ENCODE measurements around the gene MT1M. TPM values are rescaled to one million over a fixed set of nuclear protein-coding genes. Genes with fewer than 3 reads are reported as not detected.

The MT1M gene
- total RNA-seq, 1 donor from 2014 or later = 29.8 TPM

DNA sequence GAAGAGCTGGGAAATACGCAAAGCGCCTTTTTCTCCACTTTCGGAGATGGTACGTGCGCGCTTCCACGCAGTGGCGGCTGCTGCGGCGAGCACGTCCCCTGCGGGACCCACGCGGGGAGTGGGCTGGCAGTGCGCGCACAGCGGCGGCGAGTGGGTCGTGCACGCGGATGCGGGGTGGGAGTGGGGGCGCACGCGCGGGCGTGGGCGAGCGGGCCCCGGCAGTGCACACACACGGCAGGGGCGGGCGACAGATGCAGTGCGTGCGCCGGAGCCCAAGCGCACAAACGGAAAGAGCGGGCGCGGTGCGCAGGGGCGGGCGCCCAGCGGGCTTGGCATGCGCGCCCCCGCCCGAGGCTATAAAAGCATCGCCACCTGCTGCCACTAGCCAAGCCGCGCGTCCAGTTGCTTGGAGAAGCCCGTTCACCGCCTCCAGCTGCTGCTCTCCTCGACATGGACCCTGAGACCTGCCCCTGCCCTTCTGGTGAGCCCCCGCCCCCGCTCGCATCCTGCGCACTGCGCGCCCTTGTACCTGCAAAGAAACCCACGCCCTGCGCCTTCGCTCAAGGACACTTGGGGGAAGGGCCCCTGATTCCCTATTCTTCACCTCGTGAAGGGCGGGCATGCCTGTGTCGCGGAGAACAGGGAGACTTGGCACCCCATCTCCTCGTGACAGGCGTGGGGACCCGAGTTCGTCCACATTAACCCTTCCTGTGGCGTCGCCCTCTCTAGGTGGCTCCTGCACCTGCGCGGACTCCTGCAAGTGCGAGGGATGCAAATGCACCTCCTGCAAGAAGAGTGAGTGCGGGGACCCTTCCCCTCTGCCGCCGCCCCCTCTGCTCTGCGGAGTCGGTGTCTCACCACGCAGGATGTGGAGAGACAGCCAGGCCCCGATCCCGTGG is 43.1 kb upstream of the MT1M start, which contains the start of gene MT3:
TSS of gene MT3 (plus strand) at position 388 of the 899 bp plus-strand sequence. CDS start at position 451, 63 bp downstream.
- intact Hi-C loops (cut with DNase I) = no loop called here
- H3K36me3 ChIP-seq = no peaks in the 10 kb centered on the region
- H3K27me3 ChIP-seq (ENCODE audit: low read depth) = peaks cover 32% of the 10 kb centered on the region
- H3K27ac ChIP-seq = no peak within 1 kb of the TSS
- H3K4me3 ChIP-seq = peak within 1 kb of the TSS; percentile 42
- ATAC-seq (peak in 1 of 2 donors; percentile 14), DNase-seq (no peak)
- no peaks in the 10 kb centered on the region for H3K9me3 ChIP-seq
- TF ChIP-seq, protein P1, sequence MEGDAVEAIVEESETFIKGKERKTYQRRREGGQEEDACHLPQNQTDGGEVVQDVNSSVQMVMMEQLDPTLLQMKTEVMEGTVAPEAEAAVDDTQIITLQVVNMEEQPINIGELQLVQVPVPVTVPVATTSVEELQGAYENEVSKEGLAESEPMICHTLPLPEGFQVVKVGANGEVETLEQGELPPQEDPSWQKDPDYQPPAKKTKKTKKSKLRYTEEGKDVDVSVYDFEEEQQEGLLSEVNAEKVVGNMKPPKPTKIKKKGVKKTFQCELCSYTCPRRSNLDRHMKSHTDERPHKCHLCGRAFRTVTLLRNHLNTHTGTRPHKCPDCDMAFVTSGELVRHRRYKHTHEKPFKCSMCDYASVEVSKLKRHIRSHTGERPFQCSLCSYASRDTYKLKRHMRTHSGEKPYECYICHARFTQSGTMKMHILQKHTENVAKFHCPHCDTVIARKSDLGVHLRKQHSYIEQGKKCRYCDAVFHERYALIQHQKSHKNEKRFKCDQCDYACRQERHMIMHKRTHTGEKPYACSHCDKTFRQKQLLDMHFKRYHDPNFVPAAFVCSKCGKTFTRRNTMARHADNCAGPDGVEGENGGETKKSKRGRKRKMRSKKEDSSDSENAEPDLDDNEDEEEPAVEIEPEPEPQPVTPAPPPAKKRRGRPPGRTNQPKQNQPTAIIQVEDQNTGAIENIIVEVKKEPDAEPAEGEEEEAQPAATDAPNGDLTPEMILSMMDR (IDR thresholded peaks at IDR 0.05) = no peak
- peaks cover 11% of the 10 kb centered on the region for H3K4me1 ChIP-seq

DNA sequence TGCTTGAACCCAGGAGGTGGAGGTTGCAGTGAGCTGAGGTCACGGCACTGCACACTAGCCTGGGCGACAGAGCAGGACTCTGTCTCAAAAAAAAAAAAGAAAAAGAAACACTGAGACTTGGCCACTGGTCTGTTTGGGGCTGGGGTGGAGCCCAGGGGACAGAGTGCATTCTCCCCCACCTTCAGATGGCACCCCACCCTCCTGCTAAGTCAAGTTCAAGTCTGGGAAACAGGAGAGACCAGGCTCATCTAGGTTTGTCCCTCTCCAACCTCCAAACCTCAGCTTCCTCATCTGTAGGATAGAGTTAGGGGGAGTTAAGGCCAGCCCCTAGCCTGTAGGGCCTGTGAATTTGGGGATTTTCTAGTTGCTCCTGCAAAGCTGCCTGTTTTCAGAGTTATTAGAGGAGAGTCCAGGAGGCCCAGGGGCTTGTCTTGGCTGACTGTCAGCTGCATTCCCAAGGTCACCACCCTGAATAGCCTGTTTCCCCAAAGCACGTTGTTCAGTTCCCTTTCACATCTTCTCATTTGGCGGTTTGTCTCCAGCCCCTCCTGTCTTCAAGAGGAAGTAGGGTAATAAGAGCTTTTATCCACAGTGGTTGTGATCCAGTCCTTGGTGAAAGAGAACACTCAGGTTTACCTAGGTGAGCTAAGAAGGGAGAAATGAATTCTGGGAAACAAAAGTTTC is 40.9 kb upstream of the MT1M start:
- H3K27ac ChIP-seq = no peak overlapping the region
- peaks cover 11% of the 10 kb centered on the region for H3K4me1 ChIP-seq

GRCh38 chr16:56593573-56594291 is 38.7 kb upstream of the MT1M start:
- TF ChIP-seq, protein P1 (IDR thresholded peaks at IDR 0.05) = no peak
- Histone ChIP-seq H3K4me1 (peaks cover 11% of the 10 kb centered on the region), H3K27me3 (ENCODE audit: low read depth) (peaks cover 23% of the 10 kb centered on the region), H3K9me3 (no peaks in the 10 kb centered on the region), H3K27ac (no peak overlapping the region), H3K4me3 (no peak overlapping the region), H3K36me3 (no peaks in the 10 kb centered on the region)
- intact Hi-C loops (cut with DNase I) = no loop called here
- ATAC-seq (no peak), DNase-seq (no peak)

More for the DNA sequence above, 40.9 kb upstream of the MT1M start:
- no peaks in the 10 kb centered on the region for H3K9me3 ChIP-seq
- intact Hi-C loops (cut with DNase I) = no loop called here
- H3K27me3 ChIP-seq (ENCODE audit: low read depth) = peaks cover 32% of the 10 kb centered on the region
- H3K4me3 ChIP-seq = no peak overlapping the region
- no peaks in the 10 kb centered on the region for H3K36me3 ChIP-seq
- ATAC-seq (peak in 1 of 2 donors; percentile 49), DNase-seq (no peak)
- TF ChIP-seq, protein P1 (IDR thresholded peaks at IDR 0.05) = no peak

- H3K4me1 ChIP-seq = peaks cover 6% of the 10 kb centered on the region
- H3K36me3 ChIP-seq = no peaks in the 10 kb centered on the region
- peaks cover 17% of the 10 kb centered on the region for H3K27me3 ChIP-seq (ENCODE audit: low read depth)
- no peaks in the 10 kb centered on the region for H3K9me3 ChIP-seq
- no peak overlapping the region for H3K27ac ChIP-seq
- TF ChIP-seq, protein P1 (IDR thresholded peaks at IDR 0.05) = no peak
- intact Hi-C loops (cut with DNase I) = no loop called here
- no peak overlapping the region for H3K4me3 ChIP-seq
- no peak for DNase-seq
- no peak for ATAC-seq
Measured at GRCh38 chr16:56594292-56594619, 38.2 kb upstream of the MT1M start.

- H3K36me3 ChIP-seq = no peaks in the 10 kb centered on the region
- intact Hi-C loops (cut with DNase I) = no loop called here
- no peaks in the 10 kb centered on the region for H3K9me3 ChIP-seq
- no peak overlapping the region for H3K4me3 ChIP-seq
- no peak for DNase-seq
- peak; percentile 56 to 63 for ATAC-seq
- H3K27ac ChIP-seq = no peak overlapping the region
- TF ChIP-seq, protein P1 (IDR thresholded peaks at IDR 0.05) = peak; percentile 62
- peaks cover 5% of the 10 kb centered on the region for H3K4me1 ChIP-seq
- H3K27me3 ChIP-seq (ENCODE audit: low read depth) = no peaks in the 10 kb centered on the region
Measured at GRCh38 chr16:56600398-56600999, 32.0 kb upstream of the MT1M start.

All from lower lobe of right lung (tissue), 2 donors.